ENCODE results near the gene H1-8.

The H1-8 gene

DNA sequence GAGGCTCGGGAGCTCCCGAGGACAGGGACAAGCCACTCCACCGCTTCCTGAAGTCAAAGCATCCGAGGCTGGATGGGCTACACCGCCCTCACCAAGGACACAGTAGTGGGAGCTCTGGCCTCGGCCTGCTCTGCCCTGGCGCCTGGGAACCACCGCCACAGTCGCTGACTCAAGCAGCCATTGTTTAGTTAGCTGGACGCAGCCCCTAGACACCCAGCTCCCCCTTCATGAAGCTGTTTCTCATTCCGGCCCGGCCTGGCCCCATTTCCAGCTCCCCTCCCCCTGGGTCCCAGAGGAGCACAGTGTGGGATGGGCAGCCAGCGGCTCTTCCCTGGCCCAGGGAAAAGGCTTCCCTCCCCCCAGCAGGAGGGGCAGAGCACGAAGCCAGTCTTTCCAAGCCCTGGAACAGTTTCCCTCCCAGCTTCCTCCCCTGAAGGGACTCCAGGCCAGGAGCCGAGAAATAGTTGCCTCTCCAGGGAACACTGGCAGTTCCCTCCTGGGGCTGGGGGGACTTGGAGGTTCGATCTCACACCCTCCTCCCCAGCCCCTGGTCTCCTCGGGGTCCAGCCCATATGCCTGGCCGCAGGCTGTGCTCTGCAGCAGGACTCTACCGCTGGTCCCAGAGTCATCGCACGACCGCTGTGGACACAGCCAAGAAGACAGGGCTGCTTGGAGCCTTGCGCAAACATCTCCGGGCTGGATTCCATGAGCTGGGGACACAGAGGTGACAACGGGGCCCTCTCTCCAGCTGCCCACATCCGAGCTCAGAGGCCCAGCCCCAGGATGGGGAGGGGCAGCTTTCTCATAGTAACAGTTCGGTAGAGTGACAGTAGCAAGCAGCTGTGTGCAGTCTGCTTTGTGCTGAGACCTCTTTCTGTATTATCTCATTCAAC lies 53.5 kb downstream of the H1-8 start:
- no peak for DNase-seq

DNA sequence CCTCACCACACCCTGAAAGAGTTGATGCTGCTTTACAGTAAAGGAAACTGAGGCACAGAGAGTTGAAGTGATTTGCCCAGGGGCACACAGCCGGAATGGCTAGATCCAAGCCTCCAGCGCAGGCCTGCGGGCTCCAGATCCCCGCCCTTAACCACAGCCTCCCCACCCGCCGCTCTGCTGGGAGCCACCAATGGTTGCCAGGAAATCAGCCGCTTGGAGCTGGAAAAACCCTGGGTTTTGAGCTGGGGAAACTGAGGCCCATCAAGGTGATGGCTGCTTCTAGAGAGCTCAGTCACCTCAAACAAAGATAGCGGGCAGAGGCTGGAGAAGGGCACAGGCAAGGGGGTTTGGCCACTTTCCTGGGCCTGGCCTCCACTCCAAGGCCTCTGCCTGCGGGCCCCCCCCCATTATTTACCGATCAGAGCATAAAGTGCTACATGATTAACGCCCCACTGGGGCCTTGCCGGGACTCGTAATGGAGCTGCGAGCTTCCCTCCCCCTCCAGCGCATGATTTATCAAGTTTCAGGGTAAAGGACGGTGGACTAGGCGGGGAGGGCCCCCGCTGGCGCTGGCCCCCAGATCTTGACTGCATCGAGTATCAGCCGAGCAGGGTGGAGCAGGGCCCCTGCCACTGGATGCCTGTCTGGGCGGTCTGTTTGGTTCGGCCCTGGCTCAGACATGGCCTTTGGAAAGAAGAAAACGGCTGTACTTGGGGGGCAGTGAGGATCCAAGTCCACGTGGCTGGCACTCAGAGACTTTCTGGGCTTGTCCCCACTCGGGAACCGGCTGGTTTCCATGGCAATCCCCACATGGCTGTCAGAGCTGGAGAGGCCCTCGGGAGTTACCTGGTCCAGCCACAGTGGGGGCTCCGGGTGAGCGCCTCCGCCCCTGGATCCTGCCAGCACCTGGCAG lies 54.4 kb downstream of the H1-8 start:
- DNase-seq, result no peak

GRCh38 chr3:129598000-129598381 lies 55.0 kb downstream of the H1-8 start:
- DNase-seq, result no peak

DNA sequence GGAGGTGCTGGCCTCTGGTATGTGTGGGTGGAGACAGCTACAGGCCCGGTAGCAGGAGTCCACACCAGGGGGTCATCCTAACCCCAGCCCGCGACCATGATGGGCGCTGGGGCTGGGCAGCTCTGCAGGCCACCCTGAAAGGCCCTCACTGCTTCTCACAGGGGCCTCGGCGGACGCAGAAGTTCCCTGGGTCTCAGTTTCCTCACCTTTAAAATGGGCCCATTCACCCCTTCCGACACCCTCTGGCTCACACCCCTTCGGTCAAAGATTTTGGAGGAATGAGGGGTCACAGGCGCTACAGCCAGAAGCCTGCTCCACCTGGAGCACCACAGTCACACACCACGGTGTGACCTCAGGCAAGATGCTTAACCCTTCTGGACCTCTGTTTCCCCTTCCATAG lies 55.5 kb downstream of the H1-8 start:
- no peak for DNase-seq

DNA sequence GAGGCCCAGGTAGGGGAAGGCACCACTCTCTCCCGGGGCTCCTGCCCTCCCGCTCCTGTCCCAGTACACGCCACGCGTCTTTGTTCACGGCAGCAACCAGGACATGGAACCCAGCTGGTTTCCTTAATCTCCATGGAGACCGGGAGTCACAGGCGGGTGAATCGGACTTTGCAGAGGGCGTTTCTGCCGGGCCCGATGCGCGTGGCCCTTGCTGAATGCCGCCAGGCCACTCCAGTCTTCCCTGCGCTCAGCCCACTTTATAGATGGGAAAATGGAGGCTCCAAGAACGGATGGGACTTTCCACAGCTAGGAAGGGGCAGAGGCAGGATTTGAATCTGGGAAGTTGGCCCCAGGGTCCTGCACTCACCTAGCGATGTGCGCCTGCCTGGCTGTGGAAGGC lies 56.1 kb downstream of the H1-8 start:
- no peak for DNase-seq

DNA sequence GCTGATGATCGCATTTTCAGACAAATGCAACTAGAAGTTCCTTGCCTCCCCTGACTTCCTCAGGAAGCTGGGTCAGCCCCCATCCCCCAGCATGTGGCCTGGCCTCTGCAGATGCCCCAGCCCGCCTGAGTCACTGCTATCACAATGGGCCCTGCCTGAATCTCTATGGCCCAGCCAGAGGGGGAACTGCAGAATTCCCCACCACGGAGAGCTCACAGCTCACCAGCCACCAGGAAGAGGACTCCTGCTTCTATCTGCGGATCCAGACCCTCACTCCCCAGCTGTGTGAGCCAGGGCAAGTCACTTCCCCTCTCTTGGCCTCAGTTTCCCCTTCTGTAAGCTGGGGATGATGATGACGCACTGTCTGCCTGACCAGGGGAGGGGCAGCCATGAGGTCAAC lies 56.6 kb downstream of the H1-8 start:
- DNase-seq, result no peak

- no peak for DNase-seq
Observed at GRCh38 chr3:129600348-129600747, 57.4 kb downstream of the H1-8 start.
